CD4-positive, alpha-beta memory T cell (primary cell): ENCODE results near the gene KCND2. TPM values are rescaled to one million over a fixed set of nuclear protein-coding genes. Genes with fewer than 3 reads are reported as not detected.
A peak's percentile ranks its signal among the peaks of the same experiment; 100 is the strongest.

Source experiments
- CTCF ChIA-PET: fragments of 350-600 bp; sonication (Branson Sonifier 250); formaldehyde crosslinking; loops from one replicate; lab custom pipeline; 2021; ENCODE audit warnings: inconsistent platforms; ENCODE audit not compliant: partially characterized antibody; lab: Charles Lee
- POLR2A ChIA-PET: fragments of 350-600 bp; sonication (Branson Sonifier 250); formaldehyde crosslinking; loops from one replicate; lab custom pipeline; 2021; ENCODE audit not compliant: partially characterized antibody; lab: Charles Lee
- DNase-seq, 5 donors: peaks; one replicate each; pipeline versions ENCODE4 v3.0.0 to v3.0.0-alpha.2; 2020 to 2022; ENCODE audit warnings: mixed read lengths in 1 of 5
- H3K27ac ChIP-seq: one replicate; pipeline ENCODE4 v1.7.0; 2013; ENCODE audit warnings: low read depth, low read length
- H3K27me3 ChIP-seq: 2 replicates; pipeline ENCODE4 v1.7.0; 2013; ENCODE audit warnings: mild to moderate bottlenecking, low read length, moderate library complexity; ENCODE audit not compliant: insufficient read depth
- H3K36me3 ChIP-seq: 2 replicates; pipeline ENCODE4 v1.7.0; 2013; ENCODE audit warnings: mild to moderate bottlenecking, low read length, moderate library complexity; ENCODE audit not compliant: insufficient read depth
- H3K4me1 ChIP-seq: 2 replicates; pipeline ENCODE4 v1.7.0; 2013; ENCODE audit warnings: mild to moderate bottlenecking, low read length, moderate library complexity; ENCODE audit not compliant: insufficient read depth
- H3K4me3 ChIP-seq, 2 donors: one replicate each; pipeline ENCODE4 v1.7.0; 2013; ENCODE audit warnings: low read length in 2 of 2, mild to moderate bottlenecking in 1 of 2
- H3K9me3 ChIP-seq, 2 donors: one replicate each; pipeline ENCODE4 v1.7.0; 2013; ENCODE audit warnings: low read length in 2 of 2, control low read depth in 1 of 2; ENCODE audit not compliant: control insufficient read depth in 1 of 2
- H3K27ac Mint-ChIP-seq, 7 donors: one replicate each; pipeline ENCODE4 v1.8.0; 2020 to 2021; ENCODE audit warnings: mixed read lengths in 7 of 7, mild to moderate bottlenecking in 6 of 7, inconsistent platforms in 3 of 7, moderate library complexity in 3 of 7
- H3K27me3 Mint-ChIP-seq, 2 donors: one replicate each; pipeline ENCODE4 v1.8.0; 2020 to 2021; ENCODE audit warnings: mixed read lengths in 2 of 2
- H3K36me3 Mint-ChIP-seq, 2 donors: one replicate each; pipeline ENCODE4 v1.8.0; 2020 to 2021; ENCODE audit warnings: mixed read lengths in 2 of 2, inconsistent platforms in 1 of 2, mild to moderate bottlenecking in 1 of 2
- H3K4me1 Mint-ChIP-seq, 4 donors: one replicate each; pipeline ENCODE4 v1.8.0; 2020 to 2021; ENCODE audit warnings: mixed read lengths in 4 of 4, mild to moderate bottlenecking in 1 of 4
- H3K4me3 Mint-ChIP-seq, 8 donors: one replicate each; pipeline ENCODE4 v1.8.0; 2020 to 2021; ENCODE audit warnings: mixed read lengths in 8 of 8, mild to moderate bottlenecking in 7 of 8, moderate library complexity in 6 of 8, inconsistent platforms in 3 of 8
- H3K9me3 Mint-ChIP-seq, 8 donors: one replicate each; pipeline ENCODE4 v1.8.0; 2020 to 2021; ENCODE audit warnings: mixed read lengths in 8 of 8, mild to moderate bottlenecking in 5 of 8, inconsistent platforms in 3 of 8, moderate library complexity in 1 of 8
- intact Hi-C: fragments of 100-400 bp; cut with micrococcal nuclease; formaldehyde crosslinking; loops from one replicate; pipeline ENCODE4 v1.15.1; 2023
- polyA plus RNA-seq, 2 donors: library from polyadenylated mRNA; unstranded; fragments of 300-500 nt; fragmentation: Illumina TruSeq; gene quantifications; one replicate each; pipeline ENCODE4 v1.2.3, GENCODE V29; 2021
- total RNA-seq, 2 experiments: library from RNA; stranded (reverse); gene quantifications; one replicate each; pipeline ENCODE4 v1.2.3, GENCODE V29; 2021

The KCND2 gene
- total and polyA plus RNA-seq, 4 experiments from 2014 or later: not detected

- Mint-ChIP-seq H3K4me1 (no peaks in the 10 kb centered on the region), H3K36me3 (no peaks in the 10 kb centered on the region), H3K27ac (no peak overlapping the region), H3K27me3 (no peaks in the 10 kb centered on the region), H3K9me3 (peaks cover 0 to 6% (median 2%) of the 10 kb centered on the region in 8 donors), H3K4me3 (no peak overlapping the region)
- Histone ChIP-seq H3K4me1 (no peaks in the 10 kb centered on the region), H3K27me3 (no peaks in the 10 kb centered on the region), H3K27ac (no peak overlapping the region), H3K4me3 (no peak overlapping the region), H3K9me3 (no peaks in the 10 kb centered on the region), H3K36me3 (no peaks in the 10 kb centered on the region)
- CTCF ChIA-PET: no interaction called here
- no peak for DNase-seq
- POLR2A ChIA-PET: no interaction called here
- intact Hi-C loops: no loop called here
Observed at GRCh38 chr7:120615703-120616102, 342.7 kb downstream of the KCND2 start.

- H3K4me3 Mint-ChIP-seq: no peak overlapping the region
- H3K27me3 ChIP-seq: no peaks in the 10 kb centered on the region
- POLR2A ChIA-PET: no interaction called here
Observed at GRCh38 chr7:120617275-120617674, 344.3 kb downstream of the KCND2 start.

GRCh38 chr7:120628251-120628650 is 355.3 kb downstream of the KCND2 start:
- no peaks in the 10 kb centered on the region for H3K4me1 ChIP-seq
- Mint-ChIP-seq H3K4me1 (no peaks in the 10 kb centered on the region), H3K9me3 (peaks cover 0 to 5% (median under 1%) of the 10 kb centered on the region in 8 donors), H3K4me3 (no peak overlapping the region), H3K36me3 (no peaks in the 10 kb centered on the region), H3K27me3 (no peaks in the 10 kb centered on the region), H3K27ac (no peak overlapping the region)
- no peaks in the 10 kb centered on the region for H3K9me3 ChIP-seq
- H3K27ac ChIP-seq: no peak overlapping the region
- no peaks in the 10 kb centered on the region for H3K36me3 ChIP-seq
- intact Hi-C loops: no loop called here
- ChIA-PET POLR2A (no interaction called here), CTCF (no interaction called here)
- no peaks in the 10 kb centered on the region for H3K27me3 ChIP-seq
- no peak overlapping the region for H3K4me3 ChIP-seq
- DNase-seq: no peak

More at GRCh38 chr7:120617275-120617674, 344.3 kb downstream of the KCND2 start:
- H3K27me3 Mint-ChIP-seq: no peaks in the 10 kb centered on the region
- no peaks in the 10 kb centered on the region for H3K36me3 Mint-ChIP-seq
- H3K9me3 Mint-ChIP-seq: peaks cover 0 to 6% (median 0%) of the 10 kb centered on the region in 8 donors
- H3K4me1 ChIP-seq: no peaks in the 10 kb centered on the region
- DNase-seq: peak in 1 of 5 donors; percentile 18
- H3K36me3 ChIP-seq: no peaks in the 10 kb centered on the region
- intact Hi-C loops: no loop called here
- CTCF ChIA-PET: no interaction called here
- no peak overlapping the region for H3K4me3 ChIP-seq
- H3K4me1 Mint-ChIP-seq: no peaks in the 10 kb centered on the region
- H3K9me3 ChIP-seq: no peaks in the 10 kb centered on the region
- H3K27ac Mint-ChIP-seq: no peak overlapping the region
- no peak overlapping the region for H3K27ac ChIP-seq

- ChIA-PET CTCF (no interaction called here), POLR2A (no interaction called here)
- Mint-ChIP-seq H3K27ac (no peak overlapping the region), H3K4me3 (no peak overlapping the region), H3K27me3 (no peaks in the 10 kb centered on the region), H3K36me3 (no peaks in the 10 kb centered on the region), H3K9me3 (peaks cover 0 to 3% (median 0%) of the 10 kb centered on the region in 8 donors), H3K4me1 (no peaks in the 10 kb centered on the region)
- DNase-seq: no peak
- no peak overlapping the region for H3K27ac ChIP-seq
- no peaks in the 10 kb centered on the region for H3K36me3 ChIP-seq
- H3K4me3 ChIP-seq: no peak overlapping the region
- intact Hi-C loops: no loop called here
- H3K4me1 ChIP-seq: no peaks in the 10 kb centered on the region
- no peaks in the 10 kb centered on the region for H3K27me3 ChIP-seq
- H3K9me3 ChIP-seq: no peaks in the 10 kb centered on the region
Observed at GRCh38 chr7:120639884-120640283, 366.9 kb downstream of the KCND2 start.

GRCh38 chr7:120645966-120646365 is 373.0 kb downstream of the KCND2 start:
- CTCF ChIA-PET: no interaction called here
- no peaks in the 10 kb centered on the region for H3K27me3 Mint-ChIP-seq
- Histone ChIP-seq H3K27ac (no peak overlapping the region), H3K9me3 (no peaks in the 10 kb centered on the region), H3K4me3 (no peak overlapping the region), H3K27me3 (no peaks in the 10 kb centered on the region), H3K36me3 (no peaks in the 10 kb centered on the region), H3K4me1 (no peaks in the 10 kb centered on the region)
- no peaks in the 10 kb centered on the region for H3K36me3 Mint-ChIP-seq
- H3K4me3 Mint-ChIP-seq: no peak overlapping the region
- POLR2A ChIA-PET: no interaction called here
- no peaks in the 10 kb centered on the region for H3K4me1 Mint-ChIP-seq
- intact Hi-C loops: no loop called here
- DNase-seq: no peak
- peaks cover 0 to 5% (median 1%) of the 10 kb centered on the region in 8 donors for H3K9me3 Mint-ChIP-seq
- no peak overlapping the region for H3K27ac Mint-ChIP-seq

GRCh38 chr7:120654241-120654640 is 381.3 kb downstream of the KCND2 start:
- H3K27me3 ChIP-seq: no peaks in the 10 kb centered on the region
- no peaks in the 10 kb centered on the region for H3K36me3 ChIP-seq
- no peak overlapping the region for H3K4me3 ChIP-seq
- Mint-ChIP-seq H3K9me3 (peaks cover 0 to 3% (median 0%) of the 10 kb centered on the region in 8 donors), H3K27ac (no peak overlapping the region), H3K36me3 (no peaks in the 10 kb centered on the region), H3K4me3 (no peak overlapping the region), H3K27me3 (peaks cover 0 to 1% of the 10 kb centered on the region in 2 donors), H3K4me1 (no peaks in the 10 kb centered on the region)
- no peak overlapping the region for H3K27ac ChIP-seq
- ChIA-PET POLR2A (no interaction called here), CTCF (no interaction called here)
- H3K4me1 ChIP-seq: no peaks in the 10 kb centered on the region
- intact Hi-C loops: no loop called here
- no peak for DNase-seq
- H3K9me3 ChIP-seq: no peaks in the 10 kb centered on the region

- H3K27ac Mint-ChIP-seq: no peak overlapping the region
- Histone ChIP-seq H3K4me3 (no peak overlapping the region), H3K9me3 (no peaks in the 10 kb centered on the region), H3K4me1 (no peaks in the 10 kb centered on the region), H3K36me3 (no peaks in the 10 kb centered on the region), H3K27ac (no peak overlapping the region), H3K27me3 (no peaks in the 10 kb centered on the region)
- POLR2A ChIA-PET: no interaction called here
- no peaks in the 10 kb centered on the region for H3K36me3 Mint-ChIP-seq
- no peaks in the 10 kb centered on the region for H3K4me1 Mint-ChIP-seq
- no peak for DNase-seq
- intact Hi-C loops: no loop called here
- peaks cover 0 to 1% of the 10 kb centered on the region in 2 donors for H3K27me3 Mint-ChIP-seq
- no peak overlapping the region for H3K4me3 Mint-ChIP-seq
- CTCF ChIA-PET: no interaction called here
- H3K9me3 Mint-ChIP-seq: no peaks in the 10 kb centered on the region
Observed at GRCh38 chr7:120658516-120658915, 385.5 kb downstream of the KCND2 start.

GRCh38 chr7:120662291-120662690 is 389.3 kb downstream of the KCND2 start:
- Mint-ChIP-seq H3K27ac (no peak overlapping the region), H3K4me1 (no peaks in the 10 kb centered on the region), H3K9me3 (no peaks in the 10 kb centered on the region), H3K27me3 (peaks cover 0 to 1% of the 10 kb centered on the region in 2 donors), H3K4me3 (no peak overlapping the region), H3K36me3 (no peaks in the 10 kb centered on the region)
- Histone ChIP-seq H3K27ac (no peak overlapping the region), H3K27me3 (no peaks in the 10 kb centered on the region), H3K4me3 (no peak overlapping the region), H3K9me3 (no peaks in the 10 kb centered on the region), H3K4me1 (no peaks in the 10 kb centered on the region), H3K36me3 (no peaks in the 10 kb centered on the region)
- ChIA-PET CTCF (no interaction called here), POLR2A (no interaction called here)
- intact Hi-C loops: no loop called here
- no peak for DNase-seq
